GM23338 (cell line): ENCODE measurements around the gene NBEAL2.

ENCODE experiments used
- CTCF ChIP-seq, 2 experiments: fragments of 200-600 bp in 1 of 2; sonication (generic) in 1 of 2; conservative IDR thresholded peaks; 2 replicates each; pipeline versions ENCODE4 v1.5.1 to v1.6.1; 2016 to 2017; ENCODE audit warnings: antibody characterized with exemption in 2 of 2, low read depth in 2 of 2, mild to moderate bottlenecking in 2 of 2, moderate library complexity in 1 of 2
- EZH2 ChIP-seq: fragments of 200-600 bp; sonication (generic); IDR thresholded peaks from one replicate; pipeline ENCODE4 v1.8.0; 2017; ENCODE audit warnings: antibody characterized with exemption, mild to moderate bottlenecking, low read depth; ENCODE audit not compliant: unreplicated experiment
- REST ChIP-seq: IDR thresholded peaks from one replicate; pipeline ENCODE4 v1.6.1; 2018; ENCODE audit warnings: antibody characterized with exemption; ENCODE audit not compliant: unreplicated experiment

GRCh38 chr3:46970391-46971091 is 8.9 kb upstream of the NBEAL2 start:
- no peak for TF ChIP-seq EZH2
- no peak for TF ChIP-seq CTCF (conservative IDR thresholded peaks at IDR 0.05; ENCODE audit: low read depth in 2 of 2)
- TF ChIP-seq REST = no peak
